Right cardiac atrium (tissue), 5 donors: ENCODE results near the gene SLC46A3. TPM values are rescaled to one million over a fixed set of nuclear protein-coding genes. Genes with fewer than 3 reads are reported as not detected.
A peak's percentile ranks its signal among the peaks of the same experiment; 100 is the strongest.
"Not testable (repeated sequence)": the region's sequence is repeated elsewhere in the genome, so short reads cannot be mapped to it uniquely, and the experiment has no call there.

Experiments
- ATAC-seq, 2 donors: fragments of 200-7000 bp; cut with Tn5 transposase; one replicate each; pipeline versions ENCODE4 v1.8.0 to v1.9.1; 2020; ENCODE audit warnings: moderate library complexity in 2 of 2, mild to moderate bottlenecking in 1 of 2
- DNase-seq, 3 donors: peaks; one replicate each; pipeline ENCODE4 v3.0.0-alpha.2; 2020
- H3K27ac ChIP-seq: one replicate; pipeline ENCODE4 v1.5.1; 2013; ENCODE audit warnings: mild to moderate bottlenecking, low read length, control low read depth, moderate library complexity
- H3K27me3 ChIP-seq: one replicate; pipeline ENCODE4 v1.6.1; 2013; ENCODE audit not compliant: control insufficient read depth, insufficient read depth
- H3K4me1 ChIP-seq: one replicate; pipeline ENCODE4 v1.6.1; 2013; ENCODE audit warnings: low read length; ENCODE audit not compliant: control insufficient read depth, insufficient read depth
- H3K4me3 ChIP-seq: one replicate; pipeline ENCODE4 v1.5.1; 2013; ENCODE audit warnings: low read length, control low read depth
- H3K9me3 ChIP-seq: one replicate; pipeline ENCODE4 v1.6.1; 2013; ENCODE audit warnings: low read length; ENCODE audit not compliant: control insufficient read depth
- WGBS: extraction: QIAGEN DNeasy Blood & Tissue Kit; methylation state at CpG from one replicate; pipeline ENCODE4 v1.1.7; 2013; 5-methylcytosine and 5-hydroxymethylcytosine counted together
- intact Hi-C, 4 donors: fragments of 100-400 bp; cut with DNase I; formaldehyde crosslinking; loops; one replicate each; pipeline versions ENCODE4 v1.11.0 to v1.14.0; 2022 to 2023
- polyA plus RNA-seq: library from polyadenylated mRNA; stranded (reverse); fragments of 200-250 nt; gene quantifications from one replicate; pipeline ENCODE4 v1.2.3, GENCODE V29; 2013
- total RNA-seq, 4 donors: library from RNA; stranded (reverse); fragmentation: NEBNext Ultra II Directional; extraction: Animal tissue kit (Norgen Biotek cat#: 25700); gene quantifications; one replicate each; pipeline ENCODE4 v1.2.1, GENCODE V29; 2021
- donor health status: healthy with polysubstance abuse.
- donor health status: DM: no; HTN: yes; CAD: no.
- donor health status: DM: no; HTN: no; CAD: no.
- donor health status: DM: no; HTN: yes; CAD: no; lungs with severe emphysema.
- donor health status: DM: yes; HTN: yes; CAD: no.

The SLC46A3 gene
- total and polyA plus RNA-seq, 5 donors, result 14.1 to 22.2 (median 18.7) TPM

- Histone ChIP-seq H3K9me3 (no peaks in the 10 kb centered on the region), H3K4me1 (no peaks in the 10 kb centered on the region), H3K27ac (no peak overlapping the region), H3K4me3 (no peak overlapping the region), H3K27me3 (no peaks in the 10 kb centered on the region)
- peak in 1 of 2 donors; percentile 56 for ATAC-seq
- WGBS, result 75% methylated on average over 5 of the region's 5 CpGs
- DNase-seq, result no peak
- intact Hi-C loops, result no loop called here
Measured at GRCh38 chr13:28705461-28706083, 13.2 kb downstream of the SLC46A3 start.

GRCh38 chr13:28704919-28705318, 13.9 kb downstream of the SLC46A3 start:
- no peak for DNase-seq
- Histone ChIP-seq H3K4me1 (no peaks in the 10 kb centered on the region), H3K27me3 (no peaks in the 10 kb centered on the region), H3K27ac (no peak overlapping the region), H3K9me3 (no peaks in the 10 kb centered on the region), H3K4me3 (no peak overlapping the region)
- intact Hi-C loops, result no loop called here
- ATAC-seq, result no peak

- Histone ChIP-seq H3K27ac (no peak overlapping the region), H3K27me3 (no peaks in the 10 kb centered on the region), H3K4me1 (no peaks in the 10 kb centered on the region), H3K9me3 (no peaks in the 10 kb centered on the region), H3K4me3 (no peak overlapping the region)
- DNase-seq (no peak), ATAC-seq (no peak)
- intact Hi-C loops, result no loop called here
Measured at GRCh38 chr13:28704282-28704681, 14.5 kb downstream of the SLC46A3 start.

- WGBS, result 54% methylated on average over 1 of the region's 1 CpG
- intact Hi-C loops, result no loop called here
- H3K9me3 ChIP-seq, result no peaks in the 10 kb centered on the region
- H3K4me1 ChIP-seq, result no peaks in the 10 kb centered on the region
- no peak overlapping the region for H3K4me3 ChIP-seq
- ATAC-seq (no peak), DNase-seq (no peak)
- no peaks in the 10 kb centered on the region for H3K27me3 ChIP-seq
- no peak overlapping the region for H3K27ac ChIP-seq
Measured at GRCh38 chr13:28699246-28699645, 19.5 kb downstream of the SLC46A3 start.

GRCh38 chr13:28697441-28697840, 21.3 kb downstream of the SLC46A3 start:
- Histone ChIP-seq H3K27ac (no peak overlapping the region), H3K27me3 (no peaks in the 10 kb centered on the region), H3K4me1 (no peaks in the 10 kb centered on the region), H3K9me3 (no peaks in the 10 kb centered on the region), H3K4me3 (no peak overlapping the region)
- ATAC-seq (no peak), DNase-seq (no peak)
- intact Hi-C loops, result no loop called here
- WGBS, result 97% methylated on average over 1 of the region's 1 CpG

- H3K27ac ChIP-seq, H3K4me3 ChIP-seq, H3K27me3 ChIP-seq, H3K9me3 ChIP-seq, DNase-seq, intact Hi-C loops, ATAC-seq, H3K4me1 ChIP-seq: not testable (repeated sequence)
- WGBS, result 59% methylated on average over 11 of the region's 11 CpGs
Measured at GRCh38 chr13:28693605-28694491, 24.9 kb downstream of the SLC46A3 start.

- intact Hi-C loops, result no loop called here
- Histone ChIP-seq H3K9me3 (no peaks in the 10 kb centered on the region), H3K4me3 (no peak overlapping the region), H3K27me3 (no peaks in the 10 kb centered on the region), H3K27ac (no peak overlapping the region), H3K4me1 (no peaks in the 10 kb centered on the region)
- DNase-seq, result no peak
- no peak for ATAC-seq
- 73% methylated on average over 3 of the region's 3 CpGs for WGBS
Measured at GRCh38 chr13:28685892-28686291, 32.9 kb downstream of the SLC46A3 start.

GRCh38 chr13:28685114-28685513, 33.7 kb downstream of the SLC46A3 start:
- Histone ChIP-seq H3K4me3 (no peak overlapping the region), H3K9me3 (no peaks in the 10 kb centered on the region), H3K4me1 (no peaks in the 10 kb centered on the region), H3K27me3 (no peaks in the 10 kb centered on the region), H3K27ac (no peak overlapping the region)
- intact Hi-C loops, result no loop called here
- no peak for DNase-seq
- ATAC-seq, result peak in 1 of 2 donors; percentile 39
- 87% methylated on average over 12 of the region's 12 CpGs for WGBS

GRCh38 chr13:28684257-28684656, 34.5 kb downstream of the SLC46A3 start:
- Histone ChIP-seq H3K9me3 (no peaks in the 10 kb centered on the region), H3K4me3 (no peak overlapping the region), H3K4me1 (no peaks in the 10 kb centered on the region), H3K27me3 (no peaks in the 10 kb centered on the region), H3K27ac (no peak overlapping the region)
- intact Hi-C loops, result loop anchor here in 2 of 4 donors (5.0 kb wide), 1 partner anchor 113 kb away; no protein-coding TSS in a partner anchor
- peak in 1 of 2 donors; percentile 26 for ATAC-seq
- 50% methylated on average over 7 of the region's 7 CpGs for WGBS
- peak in 2 of 3 donors; percentile 17 to 49 for DNase-seq

- 92% methylated on average over 8 of the region's 8 CpGs for WGBS
- not testable (repeated sequence) for H3K4me3 ChIP-seq, ATAC-seq, H3K27ac ChIP-seq, H3K27me3 ChIP-seq, DNase-seq, H3K4me1 ChIP-seq, H3K9me3 ChIP-seq
- intact Hi-C loops, result loop anchor here in 2 of 4 donors (5.0 kb wide), 1 partner anchor 114 kb away; no protein-coding TSS in a partner anchor
Measured at GRCh38 chr13:28683169-28683568, 35.6 kb downstream of the SLC46A3 start.

- Histone ChIP-seq H3K27ac (no peak overlapping the region), H3K4me3 (no peak overlapping the region), H3K9me3 (no peaks in the 10 kb centered on the region), H3K27me3 (no peaks in the 10 kb centered on the region), H3K4me1 (no peaks in the 10 kb centered on the region)
- 94% methylated on average over 2 of the region's 2 CpGs for WGBS
- ATAC-seq (no peak), DNase-seq (no peak)
- intact Hi-C loops, result loop anchor here in 2 of 4 donors (5.0 kb wide), 1 partner anchor 117 kb away; no protein-coding TSS in a partner anchor
Measured at GRCh38 chr13:28680541-28680940, 38.2 kb downstream of the SLC46A3 start.
